Measurements from ENCODE around the gene DUOXA1. TPM values are rescaled to one million over a fixed set of nuclear protein-coding genes. Genes with fewer than 3 reads are reported as not detected.

DUOXA1 gene
- total RNA-seq, 3 donors from 2014 or later: 0.08 to 0.58 (median 0.24) TPM

- no peak overlapping the region for H3K4me3 Mint-ChIP-seq
- H3K9me3 Mint-ChIP-seq: no peaks in the 10 kb centered on the region
- H3K4me1 Mint-ChIP-seq (ENCODE audit: low read depth): peaks cover 12% of the 10 kb centered on the region
- DNase-seq (no peak), ATAC-seq (no peak)
- peaks cover 67% of the 10 kb centered on the region for H3K27me3 Mint-ChIP-seq (ENCODE audit: low read depth)
- no peaks in the 10 kb centered on the region for H3K36me3 Mint-ChIP-seq (ENCODE audit: insufficient read depth)
Observed at GRCh38 chr15:45130291-45131000, 767 bp upstream of the DUOXA1 start.

- ATAC-seq (peak; percentile 11), DNase-seq (no peak)
- Mint-ChIP-seq H3K27me3 (ENCODE audit: low read depth) (peaks cover 67% of the 10 kb centered on the region), H3K36me3 (ENCODE audit: insufficient read depth) (no peaks in the 10 kb centered on the region), H3K4me3 (peak overlapping the region; percentile 32), H3K9me3 (no peaks in the 10 kb centered on the region), H3K4me1 (ENCODE audit: low read depth) (peaks cover 6% of the 10 kb centered on the region)
Observed at GRCh38 chr15:45128971-45129639, 574 bp downstream of the DUOXA1 start.

DNA sequence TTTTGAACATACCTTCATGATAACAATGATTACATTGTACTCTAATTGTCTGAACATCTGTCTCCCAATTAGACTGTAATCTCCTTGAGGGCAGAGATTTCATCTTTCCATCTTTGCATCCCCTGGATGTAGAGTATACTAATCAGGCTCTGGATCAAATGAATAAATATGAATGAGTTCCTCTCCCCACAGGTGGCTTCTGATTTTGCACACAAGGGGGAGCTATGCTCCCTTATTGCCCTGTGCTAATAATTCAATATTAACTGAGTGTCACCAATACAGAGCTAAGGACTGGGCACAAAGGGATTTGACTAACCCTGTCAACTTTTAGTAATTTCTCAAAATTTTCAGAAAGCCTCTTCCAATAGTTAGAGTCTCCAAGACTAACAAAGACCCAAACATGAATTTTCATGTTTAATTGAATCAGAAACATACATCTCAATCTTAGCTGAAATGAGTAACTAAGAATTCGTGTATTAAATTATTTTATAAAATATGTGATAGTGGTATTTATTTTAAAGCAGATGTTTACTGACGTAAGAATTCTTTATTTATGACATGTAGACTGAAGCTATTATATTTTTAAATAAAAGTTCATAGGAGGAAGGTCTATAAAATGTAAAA is 3.0 kb downstream of the DUOXA1 start:
- H3K9me3 Mint-ChIP-seq: no peaks in the 10 kb centered on the region
- DNase-seq: peak; percentile 41
- peaks cover 6% of the 10 kb centered on the region for H3K4me1 Mint-ChIP-seq (ENCODE audit: low read depth)
- peaks cover 63% of the 10 kb centered on the region for H3K27me3 Mint-ChIP-seq (ENCODE audit: low read depth)
- ATAC-seq: peak; percentile 23 to 47
- H3K36me3 Mint-ChIP-seq (ENCODE audit: insufficient read depth): no peaks in the 10 kb centered on the region
- H3K4me3 Mint-ChIP-seq: no peak overlapping the region

DNA sequence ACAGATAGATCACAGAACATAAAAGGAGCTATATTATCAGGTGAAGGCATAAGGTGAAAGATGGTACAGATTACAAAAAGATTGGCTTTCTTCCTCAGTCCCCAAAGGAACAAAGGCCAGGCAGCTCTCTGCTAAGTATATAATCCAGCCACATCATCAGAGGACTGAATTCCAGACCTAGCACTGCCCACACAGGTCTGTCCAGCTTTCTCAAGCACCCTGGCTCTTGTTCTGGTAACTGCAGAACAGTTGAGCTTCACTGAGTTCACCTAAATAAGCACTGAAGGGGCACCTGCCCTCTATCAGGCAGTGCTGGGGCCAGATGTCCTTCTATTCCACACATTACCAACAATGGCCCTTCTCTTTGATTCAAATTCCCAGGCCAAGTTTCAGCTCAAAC is 6.3 kb downstream of the DUOXA1 start:
- DNase-seq: no peak
- no peak for ATAC-seq
- no peak overlapping the region for H3K4me3 Mint-ChIP-seq
- H3K4me1 Mint-ChIP-seq (ENCODE audit: low read depth): no peaks in the 10 kb centered on the region
- peaks cover 66% of the 10 kb centered on the region for H3K27me3 Mint-ChIP-seq (ENCODE audit: low read depth)
- no peaks in the 10 kb centered on the region for H3K36me3 Mint-ChIP-seq (ENCODE audit: insufficient read depth)
- no peaks in the 10 kb centered on the region for H3K9me3 Mint-ChIP-seq

DNA sequence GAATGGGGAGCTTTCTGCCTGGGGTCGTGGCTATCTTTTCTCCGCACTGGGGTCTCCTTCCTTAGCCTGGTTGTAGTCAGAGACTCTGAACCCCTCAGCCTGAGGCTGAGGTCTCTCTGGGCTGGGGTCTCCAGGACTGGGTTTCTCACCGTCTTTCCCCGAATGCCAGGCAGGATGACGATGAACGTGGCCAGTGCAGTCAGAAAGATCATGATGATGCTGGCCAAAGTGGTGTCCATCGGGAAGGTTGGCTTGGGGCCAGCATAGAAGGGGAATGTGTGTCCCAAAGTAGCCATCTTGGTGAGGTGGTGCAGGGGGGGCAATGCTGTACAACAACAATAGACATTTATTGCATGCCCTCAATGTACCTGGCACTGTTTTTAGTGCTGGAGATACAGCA is 7.0 kb downstream of the DUOXA1 start:
- Mint-ChIP-seq H3K4me1 (ENCODE audit: low read depth) (peaks cover 4% of the 10 kb centered on the region), H3K27me3 (ENCODE audit: low read depth) (peaks cover 65% of the 10 kb centered on the region), H3K4me3 (no peak overlapping the region), H3K9me3 (no peaks in the 10 kb centered on the region), H3K36me3 (ENCODE audit: insufficient read depth) (no peaks in the 10 kb centered on the region)
- DNase-seq (no peak), ATAC-seq (no peak)

DNA sequence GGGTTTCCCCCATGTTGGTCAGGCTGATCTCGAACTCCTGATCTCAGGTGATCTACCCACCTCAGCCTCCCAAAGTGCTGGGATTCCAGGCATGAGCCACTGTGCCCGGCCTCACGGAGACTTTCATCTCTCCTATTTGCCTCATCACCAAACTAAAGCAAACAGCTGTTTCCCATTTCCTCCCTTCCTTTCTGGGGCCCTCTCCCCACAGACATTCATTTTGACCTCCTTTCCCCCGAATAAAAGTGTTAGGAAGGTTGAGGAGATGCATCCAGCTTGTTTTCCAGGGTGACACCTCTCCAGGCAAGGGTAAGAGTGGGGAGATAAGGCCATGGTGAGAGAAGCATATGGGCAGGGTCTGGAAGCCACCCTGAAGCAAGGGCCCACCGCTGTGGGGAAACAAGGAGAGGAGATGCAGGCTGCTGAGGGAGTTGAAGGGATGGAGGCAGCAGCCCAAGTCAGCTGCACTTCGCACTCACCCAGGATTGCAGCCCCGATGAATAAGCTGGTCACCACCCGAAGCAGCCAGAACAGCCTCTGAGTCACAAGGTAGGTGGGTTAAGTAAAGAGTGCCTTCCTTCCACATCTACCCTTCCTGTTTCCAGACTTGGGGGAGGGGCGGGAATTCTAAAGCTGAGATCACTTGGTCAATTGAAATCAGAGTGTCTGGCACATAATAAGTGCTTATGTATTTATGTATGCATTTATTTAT is 7.8 kb downstream of the DUOXA1 start:
- Mint-ChIP-seq H3K9me3 (no peaks in the 10 kb centered on the region), H3K36me3 (ENCODE audit: insufficient read depth) (no peaks in the 10 kb centered on the region), H3K4me3 (no peak overlapping the region), H3K27me3 (ENCODE audit: low read depth) (peaks cover 70% of the 10 kb centered on the region), H3K4me1 (ENCODE audit: low read depth) (peaks cover 9% of the 10 kb centered on the region)
- no peak for ATAC-seq
- no peak for DNase-seq

GRCh38 chr15:45121020-45121419 is 8.7 kb downstream of the DUOXA1 start:
- peaks cover 72% of the 10 kb centered on the region for H3K27me3 Mint-ChIP-seq (ENCODE audit: low read depth)
- ATAC-seq: no peak
- H3K36me3 Mint-ChIP-seq (ENCODE audit: insufficient read depth): no peaks in the 10 kb centered on the region

DNA sequence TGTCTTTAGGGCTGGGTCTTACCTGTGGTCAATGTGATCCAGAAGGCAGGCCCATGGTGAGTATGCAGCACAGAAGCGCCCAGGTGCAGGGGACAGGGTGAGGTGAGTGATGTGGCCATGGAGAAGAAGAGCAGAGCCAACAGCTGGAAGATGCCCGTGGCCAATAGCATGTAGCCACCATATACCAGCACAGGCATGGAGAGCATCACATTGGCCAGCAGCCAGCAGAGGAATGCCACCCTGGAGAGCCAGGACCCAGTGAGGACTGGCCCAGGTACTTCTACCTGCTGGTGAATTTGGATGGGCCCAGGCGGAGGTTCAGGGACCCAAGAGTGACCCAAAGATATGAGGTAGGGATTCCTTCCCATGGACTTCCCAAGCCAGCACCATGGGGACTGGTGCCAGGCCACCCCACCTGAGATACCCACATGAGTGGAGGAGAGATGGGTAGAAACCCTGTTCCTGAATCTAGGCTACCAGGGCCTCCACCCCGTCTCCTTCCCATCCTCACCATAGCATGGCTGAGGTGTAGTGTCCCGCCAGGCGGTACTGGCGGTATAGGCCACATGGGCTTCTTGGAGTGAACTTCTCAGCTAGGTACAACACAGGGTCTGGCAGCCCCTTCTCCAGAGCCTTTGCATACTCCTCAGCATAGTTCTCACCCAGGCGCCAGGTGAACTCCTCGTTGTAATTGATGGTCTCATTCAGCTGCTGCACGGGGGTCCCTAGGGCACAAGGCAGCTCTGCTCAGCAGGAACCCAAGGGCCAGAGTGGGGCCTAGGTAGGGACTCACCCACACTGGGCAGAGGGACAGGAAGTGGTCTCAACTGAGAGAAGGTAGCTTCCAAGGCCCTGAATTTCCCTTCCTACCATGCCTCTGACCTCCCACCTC is 9.4 kb downstream of the DUOXA1 start:
- H3K4me1 Mint-ChIP-seq (ENCODE audit: low read depth): peaks cover 17% of the 10 kb centered on the region
- no peaks in the 10 kb centered on the region for H3K36me3 Mint-ChIP-seq (ENCODE audit: insufficient read depth)
- ATAC-seq: no peak
- no peak overlapping the region for H3K4me3 Mint-ChIP-seq
- no peak for DNase-seq
- H3K27me3 Mint-ChIP-seq (ENCODE audit: low read depth): peaks cover 72% of the 10 kb centered on the region
- no peaks in the 10 kb centered on the region for H3K9me3 Mint-ChIP-seq

More at GRCh38 chr15:45121020-45121419, 8.7 kb downstream of the DUOXA1 start:
- DNase-seq: no peak
- no peak overlapping the region for H3K4me3 Mint-ChIP-seq
- H3K4me1 Mint-ChIP-seq (ENCODE audit: low read depth): peaks cover 14% of the 10 kb centered on the region
- H3K9me3 Mint-ChIP-seq: no peaks in the 10 kb centered on the region

DNA sequence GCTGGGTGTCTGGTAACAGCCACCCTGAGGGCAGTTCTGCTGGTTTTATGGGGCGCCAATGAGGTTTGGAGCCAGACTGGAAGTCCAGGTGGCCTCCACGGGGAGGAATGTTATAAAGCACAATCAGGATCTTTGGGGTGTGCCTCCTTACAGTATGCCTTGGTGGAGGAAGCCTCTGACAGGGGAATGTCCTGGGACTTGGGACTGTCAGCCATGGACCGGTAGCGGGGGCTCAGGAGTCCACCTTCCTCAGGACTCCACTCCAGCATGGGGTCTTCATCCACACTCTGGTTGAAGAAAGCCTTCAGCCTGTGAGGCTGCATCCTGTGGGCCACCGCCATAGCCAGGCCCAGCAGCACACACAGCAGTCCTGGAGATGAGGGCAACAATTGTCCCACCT is 10.7 kb downstream of the DUOXA1 start:
- ATAC-seq: no peak
- H3K27me3 Mint-ChIP-seq (ENCODE audit: low read depth): peaks cover 78% of the 10 kb centered on the region
- H3K9me3 Mint-ChIP-seq: no peaks in the 10 kb centered on the region
- no peak for DNase-seq
- peaks cover 23% of the 10 kb centered on the region for H3K4me1 Mint-ChIP-seq (ENCODE audit: low read depth)
- no peak overlapping the region for H3K4me3 Mint-ChIP-seq
- no peaks in the 10 kb centered on the region for H3K36me3 Mint-ChIP-seq (ENCODE audit: insufficient read depth)

DNA sequence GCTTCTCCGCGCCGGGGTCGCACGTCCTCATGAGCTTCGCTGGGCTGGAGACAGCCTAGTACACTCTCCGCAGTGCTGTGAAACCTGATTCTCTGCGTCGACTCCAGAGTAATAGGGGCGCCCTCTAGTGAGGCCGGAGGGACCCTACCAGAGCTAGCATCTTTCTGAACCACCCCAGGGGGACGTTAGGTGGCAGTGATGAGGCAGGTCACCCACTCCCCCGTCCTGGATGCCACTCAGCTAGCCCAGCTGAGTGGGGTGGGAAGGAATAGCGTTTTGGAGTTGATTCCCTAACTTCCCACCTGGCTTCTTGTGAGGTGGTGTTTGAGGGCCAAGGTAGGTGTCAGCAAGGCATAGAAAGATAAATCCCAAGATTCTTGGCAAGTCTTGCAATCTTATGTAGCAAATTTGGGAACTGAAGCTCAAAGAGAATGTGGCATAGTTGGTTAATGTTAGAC is 11.5 kb downstream of the DUOXA1 start:
- ATAC-seq (peak; percentile 95 to 97), DNase-seq (peak; percentile 78)
- H3K27me3 Mint-ChIP-seq (ENCODE audit: low read depth): peaks cover 85% of the 10 kb centered on the region
- peak overlapping the region; percentile 71 for H3K4me3 Mint-ChIP-seq
- peaks cover 32% of the 10 kb centered on the region for H3K4me1 Mint-ChIP-seq (ENCODE audit: low read depth)
- no peaks in the 10 kb centered on the region for H3K36me3 Mint-ChIP-seq (ENCODE audit: insufficient read depth)
- no peaks in the 10 kb centered on the region for H3K9me3 Mint-ChIP-seq

GRCh38 chr15:45117308-45118130 is 12.2 kb downstream of the DUOXA1 start:
- Mint-ChIP-seq H3K4me1 (ENCODE audit: low read depth) (peaks cover 38% of the 10 kb centered on the region), H3K4me3 (peak overlapping the region; percentile 71), H3K27me3 (ENCODE audit: low read depth) (peaks cover 85% of the 10 kb centered on the region), H3K36me3 (ENCODE audit: insufficient read depth) (no peaks in the 10 kb centered on the region), H3K9me3 (no peaks in the 10 kb centered on the region)
- ATAC-seq (peak; percentile 5 to 11), DNase-seq (no peak)

- H3K27me3 Mint-ChIP-seq (ENCODE audit: low read depth): peaks cover 89% of the 10 kb centered on the region
- peak overlapping the region; percentile 51 for H3K4me3 Mint-ChIP-seq
- H3K9me3 Mint-ChIP-seq: no peaks in the 10 kb centered on the region
- no peaks in the 10 kb centered on the region for H3K36me3 Mint-ChIP-seq (ENCODE audit: insufficient read depth)
- no peak for DNase-seq
- H3K4me1 Mint-ChIP-seq (ENCODE audit: low read depth): peaks cover 46% of the 10 kb centered on the region
- ATAC-seq: no peak
Observed at GRCh38 chr15:45116482-45117307, 13.0 kb downstream of the DUOXA1 start.

All from activated T-cell treated with anti-CD3 and anti-CD28 coated beads, Interleukin-2, amount 50 U/mL, for 4 hours (primary cell).